ENCODE data around the gene PMF1.

GRCh38 chr1:156211243-156211642, 1.6 kb upstream of the PMF1 start:
- TF ChIP-seq REST (IDR thresholded peaks at IDR 0.05; ENCODE audit: low read depth) (no peak), RAD21 (IDR thresholded peaks at IDR 0.05; ENCODE audit: low read depth) (no peak), EP300 (IDR thresholded peaks at IDR 0.05; ENCODE audit: borderline replicate concordance) (no peak), YY1 (IDR thresholded peaks at IDR 0.05; ENCODE audit: low read depth) (no peak), ZBTB7A (IDR thresholded peaks at IDR 0.05; ENCODE audit: low read depth) (no peak), TEAD4 (IDR thresholded peaks at IDR 0.05) (no peak), TAF1 (IDR thresholded peaks at IDR 0.05; ENCODE audit: low read depth) (no peak), MAX (IDR thresholded peaks at IDR 0.05) (no peak), CEBPB (IDR thresholded peaks at IDR 0.05) (no peak)
